Mucosa of gallbladder (tissue), 1 donor: ENCODE results near the gene ZFPL1. TPM values are rescaled to one million over a fixed set of nuclear protein-coding genes. Genes with fewer than 3 reads are reported as not detected.
"Not testable (repeated sequence)": the region's sequence is repeated elsewhere in the genome, so short reads cannot be mapped to it uniquely, and the experiment has no call there.

Experiments
- DNase-seq: peaks from one replicate; pipeline ENCODE4 v3.0.0-alpha.2; 2020; ENCODE audit warnings: low spot score
- total RNA-seq: library from RNA; stranded (reverse); gene quantifications from one replicate; pipeline ENCODE4 v1.2.1, GENCODE V29; 2021
- donor health status: DM: no; HTN: no; CAD: no.

The ZFPL1 gene
- total RNA-seq, 1 donor from 2014 or later = 44.4 TPM

DNA sequence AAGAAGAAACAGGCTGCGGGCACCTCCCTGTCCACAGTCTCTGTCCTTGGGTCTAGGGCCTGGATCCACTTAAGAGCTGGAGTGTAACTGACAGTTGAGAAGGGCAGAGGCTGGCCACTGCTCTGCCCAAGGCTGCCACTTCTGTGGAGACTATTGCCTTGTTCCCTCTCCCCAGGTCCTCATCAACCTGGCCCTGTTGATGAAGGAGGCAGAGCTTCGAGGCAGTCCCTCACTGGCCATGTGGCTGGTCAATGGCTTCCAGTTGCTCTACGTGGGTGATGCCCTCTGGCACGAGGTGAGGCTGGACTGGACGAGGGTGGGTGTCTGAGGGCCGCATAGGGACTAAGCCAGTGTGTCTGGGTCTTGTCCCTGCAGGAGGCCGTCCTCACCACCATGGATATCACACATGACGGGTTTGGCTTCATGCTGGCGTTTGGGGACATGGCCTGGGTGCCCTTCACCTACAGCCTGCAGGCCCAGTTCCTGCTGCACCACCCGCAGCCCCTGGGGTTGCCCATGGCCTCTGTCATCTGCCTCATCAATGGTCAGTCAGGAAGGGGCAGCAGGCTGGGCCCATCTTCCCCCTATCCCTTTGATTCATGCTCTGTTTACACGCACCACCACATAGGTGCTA lies 30.6 kb downstream of the ZFPL1 start:
- no peak for DNase-seq

DNA sequence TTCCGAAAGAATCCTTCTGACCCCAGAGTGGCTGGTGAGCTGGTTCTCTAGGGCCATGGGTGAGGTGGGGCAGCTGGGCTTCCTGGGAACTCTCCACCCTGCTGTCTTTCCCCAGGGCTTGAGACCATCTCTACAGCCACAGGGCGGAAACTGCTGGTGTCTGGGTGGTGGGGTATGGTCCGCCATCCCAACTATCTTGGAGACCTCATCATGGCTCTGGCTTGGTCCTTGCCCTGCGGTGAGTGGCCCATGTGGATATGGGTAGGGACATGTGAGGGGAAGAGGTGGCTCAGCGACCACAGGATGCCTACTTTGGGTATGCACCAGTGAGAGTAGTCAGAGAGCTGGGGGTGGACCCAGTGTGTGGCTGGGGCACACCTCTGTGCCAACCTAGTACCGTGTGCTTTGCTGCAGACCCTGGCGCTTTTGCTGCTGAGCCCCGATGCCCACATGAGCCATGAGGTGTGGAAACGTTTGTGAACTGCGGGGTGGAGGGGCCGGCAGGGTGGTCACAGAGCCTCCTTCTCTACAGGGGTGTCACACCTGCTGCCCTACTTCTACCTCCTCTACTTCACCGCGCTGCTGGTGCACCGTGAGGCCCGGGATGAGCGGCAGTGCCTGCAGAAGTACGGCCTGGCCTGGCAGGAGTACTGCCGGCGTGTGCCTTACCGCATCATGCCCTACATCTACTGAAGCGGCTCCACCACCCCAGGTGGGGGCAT lies 31.5 kb downstream of the ZFPL1 start:
- DNase-seq = no peak

DNA sequence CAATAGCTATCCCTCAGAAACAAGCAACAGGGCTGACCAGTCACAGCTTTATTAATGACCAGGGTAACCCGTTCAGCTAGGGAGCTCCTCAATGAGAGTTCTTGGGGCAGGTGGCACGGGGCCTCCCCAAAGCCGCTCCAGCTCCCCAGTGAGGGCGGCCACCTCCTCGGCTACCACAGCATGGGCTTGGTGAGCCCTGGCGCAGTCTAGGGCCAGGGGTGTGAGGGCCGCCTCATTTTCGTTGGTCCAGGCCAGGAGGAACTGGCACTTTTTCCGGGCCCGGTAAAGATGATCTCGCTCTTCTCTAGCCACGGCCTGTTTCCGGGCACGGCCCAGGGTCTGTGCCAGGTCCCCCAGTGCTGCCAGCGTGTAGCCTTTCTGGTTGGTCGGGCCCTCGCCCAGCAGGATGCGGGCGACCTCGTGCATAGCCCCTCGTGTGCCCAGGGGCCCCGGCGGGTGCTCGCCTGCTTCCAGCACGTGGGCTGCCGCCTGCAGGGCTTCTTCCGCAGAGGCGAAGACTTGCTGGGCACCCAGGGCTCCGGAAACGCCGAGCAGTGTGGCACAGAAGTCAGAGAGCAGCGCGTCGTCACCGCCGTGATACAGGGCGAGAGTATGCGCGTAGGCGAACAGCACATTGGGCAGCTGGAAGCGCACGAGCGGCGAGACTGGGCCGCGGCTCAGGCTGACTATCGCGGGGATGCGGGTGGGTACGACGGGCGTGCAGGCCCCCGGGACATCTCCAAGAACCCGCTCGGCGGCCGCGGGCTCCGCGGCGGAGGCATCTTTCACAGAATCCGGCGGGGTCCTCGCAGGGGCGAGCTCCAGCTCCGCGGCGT lies 32.6 kb downstream of the ZFPL1 start:
- DNase-seq = no peak

DNA sequence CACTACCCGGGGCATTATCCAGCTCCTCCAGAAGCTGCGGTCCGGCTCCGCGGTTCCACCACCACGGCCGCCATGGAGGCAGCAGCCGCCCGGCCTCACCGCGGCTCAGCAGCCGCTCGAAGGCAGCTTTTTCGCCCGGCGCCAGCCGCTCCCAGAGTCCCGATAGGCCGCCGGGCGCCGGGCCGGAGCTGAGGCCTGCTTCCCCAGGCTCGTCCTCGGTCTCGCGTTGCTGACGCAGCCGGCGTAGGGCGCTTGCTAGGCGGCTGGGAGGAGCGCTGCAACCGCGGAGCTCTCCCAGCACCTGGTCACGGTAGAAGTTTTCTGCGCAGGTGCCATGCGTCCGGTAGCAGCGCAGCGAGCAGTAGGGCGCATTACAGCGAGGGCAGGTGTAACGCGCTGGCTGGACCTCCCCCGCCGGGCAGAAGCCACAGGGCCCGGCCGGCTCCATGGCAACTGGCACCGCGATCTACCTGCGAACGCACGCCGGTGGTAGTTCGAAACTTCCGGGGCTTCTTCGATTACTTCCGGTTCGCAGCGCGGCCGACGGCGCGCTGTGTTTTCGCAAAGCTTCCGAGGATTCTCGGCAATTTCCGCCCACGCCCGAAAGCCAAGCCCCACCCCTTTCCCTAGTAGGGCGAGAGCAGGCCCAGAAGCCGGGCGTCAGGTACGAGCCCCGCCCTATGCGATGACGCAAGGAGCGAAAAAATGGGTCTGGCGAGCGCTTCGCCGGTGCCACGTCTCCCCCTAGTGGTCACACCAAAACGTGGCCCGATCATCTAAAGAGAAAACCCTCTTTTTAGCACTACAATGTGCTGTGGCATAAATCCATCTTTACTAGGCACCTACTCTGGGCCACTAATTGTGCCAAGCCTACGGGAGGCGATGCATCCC lies 33.4 kb downstream of the ZFPL1 start, which contains the start of gene ZNHIT2:
Gene ZNHIT2 (minus strand): TSS at position 496 of the 891 bp plus-strand sequence. CDS start 48 bp downstream, at position 448.
- peak; percentile 100 for DNase-seq

DNA sequence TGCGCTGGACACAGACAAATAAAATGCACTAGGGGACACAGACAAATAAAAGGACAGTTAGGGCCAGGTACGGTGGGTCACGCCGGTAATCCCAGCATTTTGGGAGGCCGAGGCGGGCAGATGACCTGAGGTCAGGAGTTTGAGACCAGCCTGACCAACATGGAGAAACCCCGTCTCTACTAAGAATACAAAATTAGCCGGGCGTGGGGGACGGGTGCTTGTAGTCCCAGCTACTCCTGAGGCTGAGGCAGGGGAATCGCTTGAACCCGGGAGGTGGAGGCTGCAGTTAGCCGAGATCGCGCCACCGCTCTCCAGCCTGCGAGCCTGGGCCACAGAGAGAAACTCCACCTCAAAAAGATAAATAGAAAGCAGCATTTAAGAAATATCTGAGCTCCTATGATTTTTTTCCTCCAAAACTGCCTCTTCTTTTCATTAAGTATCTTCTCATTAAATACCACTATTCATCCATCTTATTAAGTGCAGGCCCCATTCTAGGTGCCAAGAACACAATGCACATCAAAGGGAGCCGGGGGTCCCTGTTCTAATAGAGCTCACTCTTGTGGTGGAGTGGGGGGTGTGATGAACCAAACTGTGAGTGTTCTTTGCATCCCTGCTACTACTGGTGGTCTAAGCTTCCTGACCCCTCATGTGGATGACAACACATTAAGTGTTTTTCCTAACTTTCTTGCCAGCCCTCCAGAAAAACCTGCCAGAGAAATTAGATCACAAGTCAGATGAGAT lies 34.2 kb downstream of the ZFPL1 start:
- no peak for DNase-seq

DNA sequence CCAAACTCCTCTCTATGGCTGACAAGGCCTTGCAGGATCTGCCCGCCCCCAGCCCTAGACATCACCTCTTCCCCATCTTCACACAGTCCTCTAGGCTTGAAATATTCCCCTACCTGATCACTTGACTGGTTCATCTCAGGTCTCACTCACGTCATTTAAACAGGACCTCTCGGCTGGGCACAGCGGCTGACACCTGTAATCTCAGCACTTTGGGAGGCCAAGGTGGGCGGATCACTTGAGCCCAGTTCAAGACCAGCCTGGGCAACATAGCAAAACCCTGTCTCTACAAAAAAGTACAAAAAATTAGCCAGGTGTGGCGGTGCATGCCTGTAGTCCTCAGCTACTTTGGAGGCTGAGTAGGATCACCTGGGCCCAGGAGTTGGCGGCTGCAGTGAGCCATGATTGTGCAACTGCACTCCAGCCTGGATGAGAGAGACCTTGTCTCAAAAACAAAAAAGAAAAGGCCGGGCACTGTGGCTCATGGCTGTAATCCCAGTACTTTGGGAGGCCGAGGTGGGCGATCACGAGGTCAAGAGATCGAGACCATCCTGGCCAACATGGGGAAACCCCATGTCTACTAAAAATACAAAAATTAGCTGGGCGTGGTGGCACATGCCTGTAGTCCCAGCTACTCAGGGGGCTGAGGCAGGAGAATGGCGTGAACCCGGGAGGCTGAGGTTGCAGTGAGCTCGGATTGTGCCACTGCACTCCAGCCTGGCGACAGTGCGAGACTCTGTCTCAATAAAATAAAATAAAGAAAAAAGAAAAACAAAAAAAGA lies 35.1 kb downstream of the ZFPL1 start:
- not testable (repeated sequence) for DNase-seq

DNA sequence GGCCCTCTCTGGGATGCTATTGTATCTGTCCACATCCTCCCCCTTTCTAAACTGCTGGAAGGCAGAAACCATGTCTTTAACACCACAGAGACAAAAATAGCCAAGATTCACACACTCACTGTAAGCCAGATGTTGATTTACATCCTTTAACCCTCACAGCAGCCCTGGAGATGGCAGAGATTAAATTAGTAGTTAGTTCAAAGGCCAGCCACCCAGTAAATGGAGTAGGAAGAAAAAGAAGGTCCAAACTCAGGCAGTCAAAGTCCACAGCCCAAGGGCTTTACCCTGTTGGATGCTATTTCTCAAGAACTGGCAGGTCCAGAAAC lies 35.6 kb downstream of the ZFPL1 start:
- DNase-seq = no peak

DNA sequence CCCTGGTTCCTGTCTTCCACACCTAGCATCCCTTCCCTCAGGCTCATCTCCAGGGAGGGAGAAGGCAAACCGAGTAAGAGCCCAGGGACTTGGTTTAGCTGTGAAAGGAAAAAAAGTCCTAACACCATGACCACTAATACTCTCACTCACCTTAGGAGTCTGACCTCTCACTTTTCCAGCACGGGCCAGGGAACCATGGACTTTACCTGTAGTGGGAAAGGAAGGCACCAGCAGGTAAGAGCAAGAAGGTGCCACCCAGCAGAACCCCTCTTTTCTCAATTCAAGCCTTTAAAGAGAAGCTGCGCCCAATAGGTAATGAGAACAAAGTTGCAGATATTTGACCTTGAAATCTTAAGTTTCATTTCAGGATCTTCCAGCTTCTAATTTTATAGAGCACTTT lies 36.8 kb downstream of the ZFPL1 start:
- no peak for DNase-seq

DNA sequence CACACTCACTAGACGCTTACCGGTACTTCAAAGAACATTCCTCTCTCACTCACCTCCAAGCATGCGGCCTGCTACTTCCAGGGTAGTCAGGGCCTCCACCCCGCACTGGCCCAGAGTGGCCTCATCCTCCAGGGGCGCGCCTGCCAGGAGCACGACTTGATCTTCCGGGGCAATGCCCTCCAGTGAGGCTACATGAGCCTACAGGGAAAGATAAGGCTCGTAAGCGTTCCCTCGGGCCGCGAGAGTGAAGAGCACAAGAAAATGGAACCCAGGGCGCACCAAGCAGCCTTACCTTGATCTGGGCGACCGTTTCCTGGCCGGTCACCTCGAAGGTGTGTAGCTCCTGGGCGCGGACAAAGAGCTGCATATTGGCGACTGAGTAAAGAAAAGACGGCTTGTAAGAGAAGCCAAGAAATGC lies 37.4 kb downstream of the ZFPL1 start:
- DNase-seq = no peak

DNA sequence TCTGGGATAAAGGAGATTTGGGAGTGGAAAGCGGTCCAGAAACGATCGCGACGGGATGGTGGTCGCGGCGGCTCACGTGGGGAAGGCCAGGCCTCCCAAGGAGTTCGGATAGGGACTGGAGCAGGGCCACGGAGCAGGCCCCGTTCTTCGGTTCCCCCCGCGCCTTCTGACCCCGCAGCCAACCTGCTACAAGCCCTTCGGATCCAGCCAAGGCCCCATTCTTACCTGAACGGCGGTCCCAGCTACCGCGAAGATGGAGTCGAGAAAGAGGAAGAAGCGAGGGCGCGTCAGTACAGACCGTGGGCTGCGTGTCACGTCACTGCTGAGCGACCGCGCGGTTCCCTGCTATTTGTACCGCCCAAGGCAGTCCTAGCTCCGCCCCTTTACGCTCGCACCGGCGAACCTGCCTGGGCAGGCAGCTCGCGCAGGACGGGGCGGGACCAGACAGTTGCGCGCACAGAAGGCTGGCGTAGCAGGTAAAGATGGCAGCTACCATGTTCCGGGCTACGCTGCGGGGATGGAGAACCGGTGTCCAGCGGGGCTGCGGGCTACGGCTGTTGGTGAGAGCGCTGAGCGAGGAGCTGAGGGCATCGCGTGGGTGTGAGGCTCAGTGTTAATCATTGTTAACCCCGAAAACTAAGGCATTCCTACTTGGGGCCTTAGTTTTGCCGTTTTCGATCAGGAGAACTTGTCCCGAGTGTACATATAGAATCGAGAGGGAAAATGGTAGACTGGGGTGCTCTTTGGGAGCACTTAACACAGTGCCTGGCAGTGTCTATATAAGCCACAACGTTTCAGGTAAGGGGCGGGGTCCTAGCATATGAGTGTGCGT lies 38.1 kb downstream of the ZFPL1 start, which contains the start of the genes FAU and MRPL49:
Gene FAU (minus strand): TSS at position 270 of the 832 bp plus-strand sequence. CDS start 321 bp downstream, outside the sequence.
Gene MRPL49 (plus strand): TSS at position 457 of the 832 bp plus-strand sequence. CDS start 26 bp downstream, at position 483.
- DNase-seq = peak; percentile 99

DNA sequence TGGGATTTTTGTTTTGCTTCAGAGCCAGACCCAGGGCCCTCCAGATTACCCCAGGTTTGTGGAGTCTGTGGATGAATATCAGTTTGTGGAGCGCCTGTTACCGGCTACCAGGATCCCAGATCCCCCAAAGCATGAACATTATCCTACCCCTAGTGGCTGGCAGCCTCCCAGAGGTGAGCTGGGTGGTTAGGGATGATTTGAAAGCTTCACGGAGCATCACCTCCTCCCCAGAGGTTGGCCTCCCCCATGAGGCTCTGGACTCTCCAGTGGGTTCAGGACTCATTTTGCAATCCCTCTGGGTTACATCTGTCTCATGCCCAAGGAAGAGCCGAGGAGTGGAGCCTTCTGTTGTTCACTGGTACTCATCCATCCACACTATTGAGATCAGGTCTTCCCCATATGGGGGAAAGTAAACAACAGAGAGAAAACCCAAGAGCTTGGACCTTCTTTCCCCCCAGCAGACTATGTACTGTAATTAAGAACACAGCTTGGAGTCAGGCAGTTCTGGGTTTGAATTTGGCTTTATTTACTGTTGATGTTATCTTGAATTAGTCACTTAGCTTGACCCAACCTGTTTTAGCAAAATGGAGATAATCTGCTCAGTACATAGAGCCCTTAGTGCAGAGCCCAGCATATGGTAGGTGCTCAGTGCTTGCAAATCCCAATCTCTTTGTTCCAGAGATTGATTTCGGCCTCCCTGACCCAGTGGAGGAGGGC lies 40.6 kb downstream of the ZFPL1 start:
- no peak for DNase-seq

DNA sequence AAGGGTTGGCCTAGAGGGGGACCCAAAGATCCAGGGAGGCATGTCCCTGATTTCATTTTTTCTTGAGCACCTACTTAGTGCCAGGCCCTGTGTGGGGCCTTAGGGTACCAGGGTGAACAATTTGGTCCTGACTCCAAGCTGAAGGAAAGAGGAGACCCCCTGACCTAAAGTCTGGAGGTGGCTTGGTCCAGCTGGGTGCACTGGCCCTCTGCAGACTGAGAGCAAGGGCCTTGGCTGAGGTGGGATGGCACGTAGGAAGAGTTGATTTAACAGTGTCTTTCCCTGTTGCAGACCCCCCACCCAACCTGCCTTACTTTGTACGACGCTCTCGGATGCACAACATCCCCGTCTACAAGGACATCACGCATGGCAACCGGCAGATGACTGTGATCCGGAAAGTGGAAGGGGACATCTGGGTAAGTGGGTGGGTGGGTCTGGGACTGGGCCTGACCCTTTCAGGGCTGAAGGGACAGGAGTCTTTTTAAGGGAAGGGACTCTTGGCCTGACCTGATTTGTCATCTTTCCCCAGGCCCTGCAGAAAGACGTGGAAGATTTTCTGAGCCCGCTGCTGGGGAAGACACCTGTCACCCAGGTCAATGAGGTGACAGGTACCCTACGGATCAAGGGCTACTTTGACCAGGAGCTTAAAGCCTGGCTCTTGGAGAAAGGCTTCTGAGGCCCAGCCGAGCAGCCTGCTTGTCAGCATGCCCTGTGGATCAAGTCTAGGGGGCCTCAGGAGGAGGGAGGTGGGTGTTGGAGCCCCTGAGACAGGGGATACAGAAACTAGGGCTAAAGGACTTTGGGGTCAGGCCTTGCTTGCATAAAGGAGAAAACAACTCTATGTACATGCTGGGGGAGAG lies 41.4 kb downstream of the ZFPL1 start:
- DNase-seq = no peak

DNA sequence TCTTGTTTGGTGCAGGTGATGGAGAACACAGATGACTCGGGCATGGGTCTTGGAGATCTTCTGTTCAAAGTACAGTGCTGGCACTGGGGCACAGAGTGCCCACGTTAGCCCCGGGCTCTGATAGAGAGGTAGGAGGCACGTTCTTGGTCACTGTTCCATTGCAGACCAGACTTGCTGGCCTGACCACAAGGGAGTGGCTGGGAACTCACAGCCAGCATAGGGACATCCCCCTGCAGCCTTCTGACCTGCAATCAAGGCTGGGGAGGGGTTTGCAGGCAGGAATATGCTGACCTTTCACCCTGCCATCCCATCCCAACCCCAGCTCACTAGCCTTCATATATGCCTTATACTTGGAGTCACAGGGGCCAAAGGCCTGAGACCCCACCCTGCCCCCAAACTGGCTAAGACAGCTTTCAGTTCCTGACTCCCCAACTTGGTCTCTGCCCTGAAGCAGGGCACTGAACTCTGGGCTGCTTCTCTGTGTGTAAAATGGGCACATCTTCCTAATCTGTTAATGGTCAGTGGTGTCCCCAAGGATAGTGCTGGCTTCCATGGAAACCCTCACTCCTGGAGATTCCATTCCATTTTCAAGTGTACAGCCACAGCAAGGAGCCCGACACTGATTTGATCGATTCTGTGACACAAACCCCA lies 42.7 kb downstream of the ZFPL1 start:
- DNase-seq = no peak

DNA sequence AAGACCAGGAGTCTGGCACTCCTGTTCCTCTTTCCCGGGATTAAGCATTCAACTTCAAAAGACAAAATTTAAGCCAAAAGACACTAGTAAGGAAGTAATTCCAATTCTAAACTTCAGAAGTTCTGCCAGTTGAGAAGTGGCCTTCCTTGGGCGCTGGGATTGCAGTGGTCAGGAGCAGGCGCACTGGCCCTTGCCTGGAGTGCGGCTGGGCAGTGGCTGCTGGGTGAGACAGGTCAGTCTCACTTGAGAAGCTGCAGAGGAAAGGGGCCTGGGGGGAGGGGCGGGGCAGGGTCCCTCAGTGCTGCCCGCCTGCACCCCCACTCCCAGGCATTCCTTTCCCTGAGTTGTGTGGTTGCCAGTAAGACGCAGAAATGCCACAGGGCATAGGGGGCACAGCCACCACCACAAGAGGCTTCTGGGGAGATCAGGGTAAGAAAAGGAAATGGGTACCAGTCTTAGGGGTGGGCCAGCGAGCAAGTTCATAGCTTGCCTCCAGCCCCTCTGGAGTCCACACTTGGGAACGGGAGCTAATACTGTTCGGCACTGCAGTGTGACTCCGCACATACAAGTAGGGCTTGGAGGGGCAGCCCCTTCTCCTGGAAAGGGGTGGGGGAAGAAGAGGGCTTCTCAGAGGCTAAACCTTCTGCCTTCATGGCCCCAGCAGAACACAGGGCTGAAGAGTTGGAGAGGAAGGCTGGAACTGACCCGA lies 43.6 kb downstream of the ZFPL1 start:
- DNase-seq = no peak

DNA sequence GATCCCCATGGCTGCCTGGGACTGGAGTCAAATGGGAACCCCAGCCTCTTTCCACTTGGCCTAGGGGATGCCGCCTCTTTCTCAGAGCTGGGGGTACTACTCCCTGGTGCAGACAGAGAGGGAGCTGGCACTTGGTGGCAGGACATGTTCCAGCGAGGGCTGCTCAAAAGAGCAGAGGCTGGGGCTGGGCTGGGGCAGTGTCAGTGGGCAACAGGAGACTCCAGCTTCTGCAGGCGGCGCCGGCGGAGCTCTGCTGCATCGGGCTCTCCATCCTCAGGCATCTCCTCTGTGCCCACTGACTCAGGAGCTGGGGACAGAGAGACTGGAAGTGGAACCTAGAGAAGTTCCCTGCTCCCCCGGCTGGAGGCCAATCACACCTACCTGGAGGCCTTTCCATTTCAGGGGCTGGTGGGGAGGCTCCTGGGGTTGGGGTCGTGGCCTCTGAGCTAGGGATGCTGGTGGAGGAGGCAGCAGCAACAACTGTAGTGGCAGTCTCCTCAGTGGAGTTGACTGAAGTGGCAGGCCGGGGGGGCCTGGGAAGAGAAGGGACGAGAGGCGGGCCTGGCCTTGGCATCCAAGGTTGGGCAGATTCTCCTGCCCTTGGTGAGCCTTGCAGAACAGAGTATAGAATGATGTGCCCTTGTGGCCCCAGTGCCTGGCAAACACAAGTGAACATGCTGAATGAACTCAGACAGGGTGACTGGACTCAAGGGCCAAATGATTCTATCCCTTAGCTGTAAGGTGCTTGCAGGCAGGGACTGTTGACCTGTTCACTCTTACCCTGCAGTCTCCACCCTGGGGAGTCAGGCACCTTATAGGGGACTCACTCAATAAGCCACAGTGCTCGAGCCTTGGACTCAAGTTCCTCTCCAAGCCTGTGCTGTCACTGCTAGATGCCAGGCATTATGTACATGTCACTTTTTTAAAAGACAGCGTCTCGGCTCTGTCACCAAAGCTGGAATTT lies 44.4 kb downstream of the ZFPL1 start:
- no peak for DNase-seq
